ENCODE measurements around the gene ZNF423.
"Not testable (repeated sequence)": the region's sequence is repeated elsewhere in the genome, so short reads cannot be mapped to it uniquely, and the experiment has no call there.

The ZNF423 gene

DNA sequence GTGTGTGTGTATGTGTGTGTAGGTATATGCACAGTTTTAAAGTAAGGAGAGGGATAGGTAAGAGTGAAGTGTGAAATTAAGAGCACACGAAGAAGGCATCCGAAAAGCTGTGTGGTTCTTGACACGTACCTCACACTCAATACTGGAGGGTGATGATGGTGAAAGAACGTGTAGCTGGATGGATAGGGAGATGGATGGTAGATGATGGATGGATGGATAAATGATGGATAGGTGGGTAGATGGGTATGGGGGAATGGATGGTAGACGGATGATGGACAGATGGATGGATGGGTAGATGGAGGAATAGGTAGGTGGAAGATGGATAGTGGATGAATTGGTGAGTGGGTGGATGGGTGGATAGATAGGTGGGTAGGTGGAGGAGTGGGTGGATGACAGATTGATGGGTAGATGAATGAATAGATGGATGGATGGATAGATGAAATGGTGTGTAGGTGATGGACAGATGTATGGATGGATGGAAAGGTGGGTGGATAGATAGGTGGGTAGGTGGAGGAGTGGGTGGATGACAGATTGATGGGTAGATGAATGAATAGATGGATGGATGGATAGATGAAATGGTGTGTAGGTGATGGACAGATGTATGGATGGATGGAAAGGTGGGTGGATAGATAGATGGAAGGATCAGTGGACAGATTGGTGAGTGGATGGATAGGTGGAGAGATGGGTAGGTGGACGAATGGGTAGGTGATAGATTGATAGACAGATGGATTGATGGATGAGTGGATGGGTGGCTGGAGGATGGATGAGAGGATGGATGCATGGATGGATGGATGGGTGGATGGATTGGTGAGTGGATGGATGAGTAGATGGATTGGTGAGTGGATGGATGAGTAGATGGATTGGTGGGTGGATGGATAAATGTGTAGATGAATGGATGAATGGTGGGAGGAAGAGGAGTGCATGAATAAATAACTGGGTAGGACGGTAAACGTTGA is 349.6 kb downstream of the ZNF423 start:
- DNase-seq (ENCODE audit: low read depth), result not testable (repeated sequence)

GRCh38 chr16:49505556-49505955 is 350.4 kb downstream of the ZNF423 start:
- DNase-seq (ENCODE audit: low read depth), result no peak

DNA sequence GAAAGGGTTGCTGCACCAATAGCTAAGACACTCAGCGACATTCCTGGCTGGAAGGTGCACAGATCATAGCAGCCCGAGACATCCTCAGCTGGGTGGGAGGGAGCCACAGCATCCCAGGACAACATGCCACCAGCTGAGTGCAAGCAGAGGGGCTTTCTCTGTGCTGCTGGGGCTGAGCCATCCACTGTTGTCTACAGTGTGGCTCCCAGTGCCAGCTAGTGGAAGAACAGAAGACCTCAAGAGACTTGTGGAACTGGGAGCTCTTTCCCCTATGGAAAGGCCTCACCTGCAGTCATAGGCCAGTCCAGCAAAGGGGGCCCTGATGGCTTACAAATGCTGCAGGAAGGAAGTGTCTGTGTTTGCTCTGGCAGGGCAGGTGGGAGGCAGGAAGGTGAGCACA is 351.3 kb downstream of the ZNF423 start:
- no peak for DNase-seq (ENCODE audit: low read depth)

- DNase-seq (ENCODE audit: low read depth), result no peak
Measured at GRCh38 chr16:49504023-49504364, 351.9 kb downstream of the ZNF423 start.

DNA sequence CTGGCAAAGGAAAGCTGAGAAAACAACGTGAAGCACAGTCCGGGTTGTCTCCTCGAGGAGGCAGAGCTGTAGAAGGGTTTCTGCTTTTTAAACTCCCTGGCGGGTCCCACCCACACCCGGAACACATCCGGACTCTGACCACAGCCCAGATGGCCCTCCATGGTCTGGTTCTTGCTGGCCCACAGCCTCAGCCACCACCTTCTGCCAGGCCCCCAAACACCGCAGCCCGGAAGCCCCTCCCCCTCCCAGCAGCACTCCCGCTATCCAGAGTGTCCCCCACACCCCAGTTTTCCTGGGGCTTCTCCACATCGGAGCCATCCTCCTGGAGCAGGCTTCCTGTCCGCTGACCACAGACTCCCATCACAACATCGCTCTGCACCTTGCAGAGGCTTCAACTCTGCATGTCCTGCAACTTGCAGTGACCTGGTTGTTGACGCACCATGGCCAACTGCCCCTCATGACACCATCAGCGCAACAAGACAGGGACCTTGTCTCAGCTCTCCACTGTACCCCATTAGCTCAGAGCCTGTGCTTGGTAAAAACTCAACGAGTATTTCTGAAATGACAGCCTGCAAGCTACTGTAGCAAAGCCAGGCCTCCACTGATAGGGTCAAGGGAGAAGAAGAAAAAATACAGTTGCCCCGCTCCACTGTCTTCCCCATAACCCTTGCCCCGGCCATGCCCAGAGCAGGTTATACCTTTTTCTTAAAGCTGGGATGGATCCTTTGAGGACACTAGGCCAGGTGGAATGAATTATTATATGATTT is 352.5 kb downstream of the ZNF423 start:
- DNase-seq (ENCODE audit: low read depth), result no peak

GRCh38 chr16:49502136-49502881 is 353.6 kb downstream of the ZNF423 start:
- DNase-seq (ENCODE audit: low read depth), result no peak

DNA sequence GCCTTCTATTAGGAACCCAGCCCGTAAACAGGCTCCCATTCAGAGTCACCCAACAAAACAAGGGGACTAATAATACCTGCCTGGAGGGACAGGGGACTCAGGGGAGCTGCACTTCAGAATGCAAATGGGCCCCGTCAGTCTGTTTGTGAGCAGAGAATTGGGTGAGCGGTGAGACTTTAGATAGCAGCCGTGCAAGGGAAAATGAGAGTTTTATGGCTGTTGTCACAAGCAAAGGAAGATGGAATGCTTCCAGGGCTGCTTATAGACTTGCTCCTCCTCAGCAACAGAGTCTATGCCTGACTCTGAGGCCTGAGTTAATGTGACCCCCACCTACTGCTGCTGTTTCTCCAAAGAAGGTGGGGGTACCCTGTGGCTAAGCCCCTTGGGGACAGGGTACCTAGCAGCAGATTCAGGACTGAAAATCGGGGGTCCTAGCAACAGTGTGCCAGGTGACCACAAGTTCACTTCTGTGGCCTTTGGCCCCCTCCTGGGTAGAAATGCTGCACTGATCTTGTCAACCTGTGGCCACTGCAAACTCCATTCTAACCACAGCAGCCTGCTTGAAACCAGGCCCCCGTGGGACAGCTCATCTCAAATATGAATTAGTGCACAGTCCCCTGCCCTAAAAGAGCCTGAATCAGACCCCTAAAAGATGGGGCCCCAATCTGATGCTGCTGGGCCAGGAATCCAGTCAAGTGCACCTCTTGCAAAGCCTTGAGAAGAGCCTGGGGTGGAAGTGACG is 355.9 kb downstream of the ZNF423 start:
- no peak for DNase-seq (ENCODE audit: low read depth)

DNA sequence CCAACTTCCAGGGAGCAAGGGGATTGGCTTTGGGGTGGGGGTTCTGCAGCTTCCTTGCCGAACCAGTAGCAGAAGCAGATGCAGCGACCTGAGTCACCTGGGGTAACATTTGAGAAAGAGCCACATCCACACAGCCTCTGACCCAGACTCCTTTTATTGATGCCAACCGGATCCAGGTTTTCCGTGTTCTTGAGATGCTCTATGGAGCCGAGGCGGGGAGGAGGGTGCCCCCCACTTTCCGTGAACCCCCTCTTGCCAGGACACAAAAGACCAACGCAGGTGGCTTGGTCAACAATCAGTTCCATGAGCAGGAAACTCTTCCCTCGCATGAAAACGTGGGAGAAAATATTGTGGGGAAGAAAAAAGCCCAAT is 356.5 kb downstream of the ZNF423 start:
- DNase-seq (ENCODE audit: low read depth), result no peak

GRCh38 chr16:49498666-49499413 is 357.1 kb downstream of the ZNF423 start:
- DNase-seq (ENCODE audit: low read depth), result no peak

- no peak for DNase-seq (ENCODE audit: low read depth)
Measured at GRCh38 chr16:49498264-49498663, 357.6 kb downstream of the ZNF423 start.

DNA sequence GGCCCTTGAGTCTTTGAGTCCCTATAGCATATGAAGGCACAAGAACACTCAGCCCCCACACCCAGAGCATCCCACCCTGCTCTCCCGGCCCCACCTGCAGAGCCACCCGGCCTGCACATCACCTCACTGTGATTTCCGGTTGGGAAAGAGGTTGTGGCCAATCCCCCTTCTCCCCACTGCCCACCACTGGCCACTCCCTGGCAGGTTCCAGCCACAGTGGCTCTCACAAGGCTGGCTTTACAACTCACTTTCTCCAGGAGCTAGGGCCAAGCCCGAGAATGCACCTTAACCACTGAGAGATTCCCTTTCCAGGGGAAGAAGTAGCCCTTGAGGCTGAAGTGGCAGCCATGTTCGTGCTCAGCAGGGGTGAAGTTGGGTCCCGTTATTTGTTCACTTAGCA is 358.4 kb downstream of the ZNF423 start:
- DNase-seq (ENCODE audit: low read depth), result no peak

DNA sequence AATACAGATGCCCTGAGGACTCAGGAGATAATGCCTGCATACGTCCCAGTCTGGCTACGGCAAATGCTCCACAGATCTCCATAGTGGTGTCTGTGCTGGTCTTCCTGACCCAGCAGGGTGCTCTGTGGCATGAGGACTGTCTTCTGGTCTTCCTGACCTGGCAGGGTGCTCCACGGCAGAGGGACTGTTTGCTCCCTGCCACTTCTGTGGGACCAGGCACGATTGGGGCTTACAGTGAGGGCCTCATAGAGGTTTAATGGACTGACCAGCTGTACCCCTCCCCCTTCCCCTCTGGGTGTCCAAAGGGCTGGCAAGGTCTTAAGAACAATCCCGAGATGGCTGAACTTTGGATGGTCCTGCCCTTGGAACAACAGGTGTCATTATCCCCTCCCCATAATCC is 359.3 kb downstream of the ZNF423 start:
- DNase-seq (ENCODE audit: low read depth), result no peak

GRCh38 chr16:49495596-49496355 is 360.1 kb downstream of the ZNF423 start:
- DNase-seq (ENCODE audit: low read depth), result no peak

DNA sequence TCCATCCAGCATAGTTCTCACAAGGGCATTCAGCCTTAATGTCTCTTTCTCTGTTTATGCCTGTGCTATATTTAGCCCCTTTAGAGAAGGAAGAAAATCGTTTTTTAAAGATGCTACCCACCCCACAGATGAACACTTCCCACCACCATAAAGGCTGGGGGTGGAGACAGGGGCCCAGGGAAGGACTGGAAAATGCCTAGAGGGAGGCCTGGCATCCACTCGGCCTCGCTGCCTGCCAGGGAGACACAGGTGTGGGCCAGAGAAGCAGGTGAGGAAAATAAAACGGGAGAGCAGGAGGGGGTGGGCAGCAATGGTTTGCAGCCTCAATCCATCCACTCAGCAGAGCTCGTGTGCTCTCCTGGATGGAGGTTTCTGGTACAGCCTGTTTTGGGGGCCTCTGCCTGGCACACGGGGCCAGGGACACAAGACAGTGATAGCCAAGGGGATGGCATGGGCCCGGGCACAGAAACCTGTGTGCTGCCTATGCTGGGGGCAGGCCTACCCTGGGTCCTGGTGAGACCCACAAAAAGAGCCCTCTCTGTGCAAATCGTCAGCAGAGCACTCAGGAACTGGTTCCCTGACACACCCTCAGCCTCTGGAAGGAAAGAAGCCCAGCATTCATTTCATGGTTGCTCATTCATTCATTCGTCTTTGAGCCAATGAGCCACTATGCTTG is 360.9 kb downstream of the ZNF423 start:
- DNase-seq (ENCODE audit: low read depth), result no peak

DNA sequence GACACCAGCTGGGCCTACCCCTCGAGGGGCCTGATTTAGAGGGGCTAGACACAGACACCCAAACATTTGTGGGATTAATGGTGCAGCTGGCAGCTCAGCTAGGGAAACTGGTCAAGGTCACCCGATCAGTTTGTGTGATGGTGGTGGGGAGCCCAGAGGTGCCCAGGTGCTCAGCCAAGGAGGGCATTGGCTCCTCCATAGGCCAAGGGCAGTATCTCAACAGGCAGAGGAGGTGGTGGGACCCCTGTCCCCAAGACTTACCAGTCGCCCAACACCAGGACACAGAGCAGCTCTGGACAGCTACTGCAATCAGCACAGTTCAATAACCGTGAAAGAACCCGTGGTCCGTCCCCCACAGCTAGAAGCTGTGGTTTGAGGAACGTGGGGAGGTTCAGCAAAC is 361.4 kb downstream of the ZNF423 start:
- no peak for DNase-seq (ENCODE audit: low read depth)

GRCh38 chr16:49493836-49494235 is 362.1 kb downstream of the ZNF423 start:
- DNase-seq (ENCODE audit: low read depth), result no peak

DNA sequence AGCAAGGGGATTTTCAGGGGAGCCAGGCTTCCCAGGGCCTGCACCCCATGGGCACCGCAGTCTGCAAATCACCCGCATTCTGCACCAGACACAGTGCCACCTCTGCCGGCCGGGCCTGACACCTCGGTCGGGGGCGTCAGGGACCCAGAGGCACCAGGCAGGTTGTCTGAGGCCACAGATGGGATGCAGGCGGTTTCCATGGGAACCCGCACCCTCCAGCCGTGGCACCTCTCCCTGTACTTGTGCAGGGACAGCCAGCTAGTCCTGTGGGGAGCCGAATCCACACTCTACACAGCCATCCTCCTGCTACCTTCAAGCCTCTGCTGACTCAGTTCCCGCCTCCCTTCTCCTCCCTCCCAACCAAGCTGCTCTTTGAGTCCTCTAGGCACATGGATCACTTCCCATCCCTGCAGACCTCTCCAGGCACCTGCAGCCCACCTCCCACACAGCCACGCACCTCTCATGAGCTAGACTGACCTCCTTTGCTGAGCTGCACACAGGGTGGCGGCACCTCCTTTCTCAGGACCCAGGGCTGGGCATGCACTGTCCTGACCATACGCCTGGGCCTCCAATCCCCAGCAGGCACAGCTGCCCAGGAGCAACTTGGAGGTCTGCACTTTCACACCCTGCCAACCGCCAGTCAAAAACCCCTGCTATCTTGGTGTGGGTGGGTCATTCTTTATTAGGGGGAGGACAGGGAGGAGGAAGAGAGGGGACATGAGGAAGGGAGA is 362.9 kb downstream of the ZNF423 start:
- no peak for DNase-seq (ENCODE audit: low read depth)

DNA sequence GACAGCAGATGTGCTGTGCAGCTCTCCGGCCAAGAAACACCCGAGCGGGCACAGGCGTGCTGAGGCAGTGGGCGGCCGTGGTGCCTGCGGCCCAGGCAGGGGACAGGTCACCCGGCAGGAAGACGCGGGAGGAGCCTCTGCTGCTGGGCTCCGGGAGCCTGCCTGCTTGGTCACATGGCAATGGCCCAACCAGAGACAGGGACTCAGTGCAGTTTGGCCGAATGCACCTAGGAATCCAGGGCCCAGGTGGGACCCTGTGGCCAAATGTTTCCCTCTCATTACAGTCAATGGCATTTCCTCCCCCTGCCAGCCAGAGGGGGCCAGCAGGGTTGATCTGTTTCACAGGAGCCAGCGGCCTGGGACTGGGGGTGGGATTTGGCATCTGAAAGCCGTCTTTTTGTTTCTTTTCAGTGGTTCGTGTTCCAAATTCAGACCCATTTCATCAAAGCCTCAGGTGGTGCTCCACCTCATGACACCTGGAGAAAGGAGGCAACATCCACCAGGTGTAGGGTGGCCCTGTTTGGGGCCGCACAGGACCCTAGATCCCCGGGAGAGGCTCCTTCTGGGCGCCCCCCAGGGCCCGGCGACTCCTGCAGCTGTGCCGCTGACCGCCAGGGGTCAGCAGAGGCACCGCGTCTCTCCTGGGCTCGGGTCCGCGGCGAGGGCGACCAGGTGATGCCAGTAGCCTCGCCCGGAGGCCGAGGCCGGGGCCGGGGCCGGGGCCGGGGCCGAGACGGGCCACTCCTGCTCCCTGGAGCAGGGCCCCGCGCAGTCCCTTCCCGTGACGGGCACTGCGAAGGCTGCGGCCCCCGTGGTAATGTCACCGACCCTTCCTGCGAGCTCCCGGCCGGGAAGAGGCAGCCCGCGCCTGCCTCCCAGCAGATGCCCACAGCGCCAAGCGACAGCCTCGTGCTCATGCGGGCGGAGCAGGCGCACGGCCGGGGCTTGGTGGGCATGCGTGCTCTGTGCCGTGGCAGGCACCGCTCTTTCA is 363.8 kb downstream of the ZNF423 start:
- peak; percentile 4 for DNase-seq (ENCODE audit: low read depth)
